Transverse colon (tissue), 4 donors: ENCODE data around the gene TRAF2.

Experiments
- EP300 ChIP-seq: sonication (generic); formaldehyde crosslinking; IDR thresholded peaks from one replicate; pipeline ENCODE4 v1.6.1; 2017; ENCODE audit warnings: antibody characterized with exemption, low read depth
- POLR2A ChIP-seq: fragments of 450-650 bp; IDR thresholded peaks from one replicate; pipeline ENCODE4 v1.6.1; 2016; ENCODE audit warnings: antibody characterized with exemption, mild to moderate bottlenecking, moderate library complexity
- POLR2AphosphoS5 ChIP-seq, 3 donors: sonication (generic); formaldehyde crosslinking; IDR thresholded peaks; one replicate each; pipeline ENCODE4 v1.6.1; 2016; ENCODE audit warnings: antibody characterized with exemption in 3 of 3
- TF ChIP-seq, protein P1 (sequence below), 5 experiments: fragments of 200-600 bp in 3 of 5; fragments of 450-650 bp in 2 of 5; sonication (generic) in 3 of 5; IDR thresholded peaks; 1 replicate in 2 of 5; 2 replicates in 3 of 5; pipeline ENCODE4 v1.5.1; 2016 to 2017; ENCODE audit warnings: antibody characterized with exemption in 5 of 5, inconsistent platforms in 3 of 5, mild to moderate bottlenecking in 2 of 5, moderate library complexity in 1 of 5

DNA sequence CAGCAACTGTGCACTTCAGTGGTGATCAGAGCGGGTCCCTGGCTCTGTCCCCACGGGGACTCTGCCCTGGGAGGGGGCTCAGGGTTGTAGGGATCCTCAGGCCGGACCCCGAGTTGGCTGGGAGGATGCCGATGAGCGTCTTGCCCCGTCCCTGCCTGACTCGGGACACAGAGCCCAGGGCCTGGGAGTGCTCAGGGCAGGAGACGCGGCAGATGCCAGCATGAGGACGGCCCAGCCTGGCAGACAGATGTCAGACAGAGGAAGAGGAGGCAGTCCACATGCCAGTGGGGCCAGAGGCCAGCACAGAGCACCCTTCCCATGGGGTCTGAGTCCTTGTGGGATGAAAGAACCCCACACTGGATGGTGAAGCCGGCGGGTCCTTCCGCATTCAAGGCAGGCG lies 77.0 kb downstream of the TRAF2 start:
- TF ChIP-seq, protein P1, sequence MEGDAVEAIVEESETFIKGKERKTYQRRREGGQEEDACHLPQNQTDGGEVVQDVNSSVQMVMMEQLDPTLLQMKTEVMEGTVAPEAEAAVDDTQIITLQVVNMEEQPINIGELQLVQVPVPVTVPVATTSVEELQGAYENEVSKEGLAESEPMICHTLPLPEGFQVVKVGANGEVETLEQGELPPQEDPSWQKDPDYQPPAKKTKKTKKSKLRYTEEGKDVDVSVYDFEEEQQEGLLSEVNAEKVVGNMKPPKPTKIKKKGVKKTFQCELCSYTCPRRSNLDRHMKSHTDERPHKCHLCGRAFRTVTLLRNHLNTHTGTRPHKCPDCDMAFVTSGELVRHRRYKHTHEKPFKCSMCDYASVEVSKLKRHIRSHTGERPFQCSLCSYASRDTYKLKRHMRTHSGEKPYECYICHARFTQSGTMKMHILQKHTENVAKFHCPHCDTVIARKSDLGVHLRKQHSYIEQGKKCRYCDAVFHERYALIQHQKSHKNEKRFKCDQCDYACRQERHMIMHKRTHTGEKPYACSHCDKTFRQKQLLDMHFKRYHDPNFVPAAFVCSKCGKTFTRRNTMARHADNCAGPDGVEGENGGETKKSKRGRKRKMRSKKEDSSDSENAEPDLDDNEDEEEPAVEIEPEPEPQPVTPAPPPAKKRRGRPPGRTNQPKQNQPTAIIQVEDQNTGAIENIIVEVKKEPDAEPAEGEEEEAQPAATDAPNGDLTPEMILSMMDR (IDR thresholded peaks at IDR 0.05): no peak
- TF ChIP-seq POLR2A: no peak
- TF ChIP-seq POLR2AphosphoS5 (IDR thresholded peaks at IDR 0.05): no peak
- TF ChIP-seq EP300: no peak
